ENCODE measurements around the gene ATP8A1. TPM values are rescaled to one million over a fixed set of nuclear protein-coding genes. Genes with fewer than 3 reads are reported as not detected.
"Not testable (repeated sequence)": the region's sequence is repeated elsewhere in the genome, so short reads cannot be mapped to it uniquely, and the experiment has no call there.

ATP8A1 gene
- total RNA-seq (2014; rRNA removed; shearing (Covaris generic)): 1.3 and 2.4 TPM in 2 replicates

DNA sequence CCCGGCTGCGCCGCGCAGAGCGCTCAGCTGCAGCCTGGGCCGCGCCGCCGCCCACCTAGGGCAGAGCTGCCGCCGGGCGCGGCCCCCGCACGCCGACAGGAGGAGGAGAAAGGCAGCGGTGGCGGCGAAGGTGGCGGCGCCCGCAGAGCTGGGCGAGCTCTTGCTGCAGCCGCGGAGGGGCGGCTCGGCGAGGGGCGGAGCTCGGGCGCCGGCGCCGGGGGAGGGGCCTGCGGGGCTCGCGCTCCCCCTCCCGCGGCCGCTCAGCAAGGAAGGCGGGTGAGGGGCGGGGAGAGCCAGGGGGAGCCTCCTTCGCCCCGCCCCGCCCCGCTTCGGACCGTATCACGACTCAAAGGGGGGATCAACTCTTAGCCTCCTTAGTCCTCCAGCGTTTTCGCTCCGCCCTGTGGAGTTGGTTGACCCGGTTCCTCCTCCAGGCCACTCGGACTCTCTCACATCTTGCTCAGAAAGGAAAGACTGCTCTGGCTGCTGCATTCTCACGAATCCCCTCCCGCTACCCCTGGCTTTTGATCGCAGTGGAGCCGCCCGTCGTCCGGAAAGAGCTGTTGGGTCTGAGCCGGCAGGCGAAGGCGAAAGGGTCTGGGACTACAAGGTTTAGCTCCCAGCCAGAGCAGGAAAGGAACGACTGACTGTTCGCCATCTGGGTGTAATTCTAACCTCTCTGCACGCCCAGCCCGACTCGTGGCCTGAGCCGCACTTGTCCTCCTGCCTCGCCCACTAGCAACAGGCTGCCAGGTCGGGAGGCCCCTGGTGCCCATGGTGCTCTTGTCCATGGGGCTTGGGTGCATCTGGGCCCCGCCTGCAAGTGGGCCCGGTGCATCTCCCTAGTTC lies at the start of gene ATP8A1:
ATP8A1 (minus strand) TSS at position 162 of the 849 bp plus-strand sequence. CDS start 232 bp downstream, outside the sequence.
- peak; percentile 82 for DNase-seq (ENCODE audit: low spot score)

GRCh38 chr4:42706086-42706485 lies 49.2 kb upstream of the ATP8A1 start:
- DNase-seq (ENCODE audit: low spot score): no peak

DNA sequence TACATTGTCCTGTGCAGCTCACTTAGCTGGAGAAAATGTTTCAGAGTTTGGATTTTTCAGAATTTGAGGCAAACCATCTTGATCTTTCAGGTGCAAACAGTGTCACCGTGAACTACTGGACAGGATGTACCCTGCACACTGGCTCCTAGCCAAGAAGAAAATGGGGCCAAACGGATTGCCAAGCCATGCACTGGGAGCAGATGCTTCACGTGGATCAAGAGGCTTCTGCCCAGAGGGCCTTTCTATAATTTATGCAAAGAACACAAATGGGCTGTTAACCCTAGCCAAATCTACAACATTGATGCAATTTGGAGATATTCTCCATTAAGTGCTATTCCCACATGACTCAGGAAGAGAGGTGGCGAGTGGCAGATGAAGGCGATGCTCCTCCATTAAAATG lies 46.9 kb upstream of the ATP8A1 start:
- no peak for DNase-seq (ENCODE audit: low spot score)

- no peak for DNase-seq (ENCODE audit: low spot score)
These were observed 46.0 kb upstream of the ATP8A1 start for GRCh38 chr4:42702895-42703294.

GRCh38 chr4:42701780-42702179 lies 44.9 kb upstream of the ATP8A1 start:
- not testable (repeated sequence) for DNase-seq (ENCODE audit: low spot score)

GRCh38 chr4:42690537-42690936 lies 33.6 kb upstream of the ATP8A1 start:
- DNase-seq (ENCODE audit: low spot score): no peak

- no peak for DNase-seq (ENCODE audit: low spot score)
These were observed 26.5 kb upstream of the ATP8A1 start for GRCh38 chr4:42683393-42683792.

DNA sequence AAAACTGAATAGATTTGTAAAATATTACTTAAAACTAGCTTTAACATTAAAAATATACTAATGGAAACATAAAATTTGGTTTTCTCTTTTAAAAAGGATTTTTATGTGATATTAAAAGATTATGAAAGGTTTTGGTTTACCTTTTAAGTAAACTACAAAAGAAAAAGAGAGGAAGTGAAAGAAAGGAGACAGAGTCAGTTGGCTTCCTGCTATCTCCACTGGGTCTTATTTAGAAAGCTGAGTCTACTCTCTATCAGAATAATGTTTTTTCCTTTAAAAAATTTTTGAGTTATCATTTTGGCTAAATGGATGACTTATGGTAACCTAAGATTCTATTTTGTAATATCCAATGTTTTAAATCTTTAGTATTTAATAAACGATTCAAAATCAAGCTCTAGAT lies 21.6 kb upstream of the ATP8A1 start:
- no peak for DNase-seq (ENCODE audit: low spot score)

- DNase-seq (ENCODE audit: low spot score): no peak
These were observed 19.4 kb upstream of the ATP8A1 start for GRCh38 chr4:42676066-42676951.

- DNase-seq (ENCODE audit: low spot score): no peak
These were observed 16.1 kb upstream of the ATP8A1 start for GRCh38 chr4:42673082-42673425.

DNA sequence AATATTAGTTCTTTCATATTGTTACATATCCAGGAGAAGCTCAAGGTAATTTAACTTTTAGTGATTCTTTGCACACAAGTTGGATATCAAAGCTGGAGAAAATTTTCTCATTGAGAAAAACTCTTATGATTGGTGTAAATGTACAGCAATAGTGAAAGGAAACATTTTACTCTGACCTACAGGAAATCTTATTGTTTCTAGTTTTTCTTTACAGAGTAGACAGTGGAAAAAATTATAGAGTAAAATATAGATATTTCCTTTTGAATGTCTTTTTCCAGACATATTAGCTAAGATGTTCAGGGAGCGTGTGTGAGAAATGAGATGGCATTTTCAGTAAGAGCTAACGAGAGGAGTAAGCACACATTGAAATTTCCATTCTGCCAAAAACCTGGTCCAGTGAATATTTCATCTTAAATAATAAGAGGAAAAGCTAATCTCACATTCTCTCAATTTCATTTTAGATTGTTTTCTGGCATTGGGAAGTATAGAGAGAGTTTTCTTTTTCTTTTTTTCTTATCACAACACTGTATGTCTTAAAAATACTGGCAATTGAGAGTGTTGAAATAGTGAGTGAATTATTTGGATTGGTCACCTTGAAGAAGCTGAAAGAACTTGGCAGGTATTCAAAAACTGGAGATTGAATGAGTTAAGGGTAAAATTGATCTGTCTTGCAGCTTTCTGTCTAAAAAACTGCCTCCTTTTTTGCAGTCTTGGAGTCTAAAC lies 15.6 kb upstream of the ATP8A1 start:
- no peak for DNase-seq (ENCODE audit: low spot score)

GRCh38 chr4:42671431-42672194 lies 14.7 kb upstream of the ATP8A1 start:
- peak; percentile 8 for DNase-seq (ENCODE audit: low spot score)

DNA sequence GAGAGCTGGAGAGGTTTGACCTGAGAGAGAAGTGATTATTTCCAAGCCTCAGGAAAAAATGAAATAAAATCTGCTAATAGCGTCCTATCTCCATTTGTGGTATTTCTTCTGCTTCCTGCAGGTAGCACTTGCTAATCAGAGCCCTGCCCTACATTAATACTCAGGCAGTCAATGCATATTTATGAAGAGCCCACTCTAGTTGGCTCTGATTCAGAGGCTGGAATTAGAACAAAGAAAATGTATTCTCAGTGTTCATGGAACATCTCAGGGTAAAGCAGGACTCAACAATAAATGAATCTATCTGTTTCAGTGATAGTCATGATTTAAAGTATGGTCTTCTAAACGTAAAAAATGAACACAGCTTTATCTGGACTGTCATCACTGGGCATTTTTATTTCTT lies 1.4 kb upstream of the ATP8A1 start:
- DNase-seq (ENCODE audit: low spot score): no peak

- DNase-seq (ENCODE audit: low spot score): no peak
These were observed 294 bp downstream of the ATP8A1 start for GRCh38 chr4:42656679-42656943.

- no peak for DNase-seq (ENCODE audit: low spot score)
These were observed 805 bp downstream of the ATP8A1 start for GRCh38 chr4:42655921-42656678.

- no peak for DNase-seq (ENCODE audit: low spot score)
These were observed 1.7 kb downstream of the ATP8A1 start for GRCh38 chr4:42655269-42655637.

GRCh38 chr4:42654631-42655268 lies 2.2 kb downstream of the ATP8A1 start:
- DNase-seq (ENCODE audit: low spot score): peak; percentile 84

DNA sequence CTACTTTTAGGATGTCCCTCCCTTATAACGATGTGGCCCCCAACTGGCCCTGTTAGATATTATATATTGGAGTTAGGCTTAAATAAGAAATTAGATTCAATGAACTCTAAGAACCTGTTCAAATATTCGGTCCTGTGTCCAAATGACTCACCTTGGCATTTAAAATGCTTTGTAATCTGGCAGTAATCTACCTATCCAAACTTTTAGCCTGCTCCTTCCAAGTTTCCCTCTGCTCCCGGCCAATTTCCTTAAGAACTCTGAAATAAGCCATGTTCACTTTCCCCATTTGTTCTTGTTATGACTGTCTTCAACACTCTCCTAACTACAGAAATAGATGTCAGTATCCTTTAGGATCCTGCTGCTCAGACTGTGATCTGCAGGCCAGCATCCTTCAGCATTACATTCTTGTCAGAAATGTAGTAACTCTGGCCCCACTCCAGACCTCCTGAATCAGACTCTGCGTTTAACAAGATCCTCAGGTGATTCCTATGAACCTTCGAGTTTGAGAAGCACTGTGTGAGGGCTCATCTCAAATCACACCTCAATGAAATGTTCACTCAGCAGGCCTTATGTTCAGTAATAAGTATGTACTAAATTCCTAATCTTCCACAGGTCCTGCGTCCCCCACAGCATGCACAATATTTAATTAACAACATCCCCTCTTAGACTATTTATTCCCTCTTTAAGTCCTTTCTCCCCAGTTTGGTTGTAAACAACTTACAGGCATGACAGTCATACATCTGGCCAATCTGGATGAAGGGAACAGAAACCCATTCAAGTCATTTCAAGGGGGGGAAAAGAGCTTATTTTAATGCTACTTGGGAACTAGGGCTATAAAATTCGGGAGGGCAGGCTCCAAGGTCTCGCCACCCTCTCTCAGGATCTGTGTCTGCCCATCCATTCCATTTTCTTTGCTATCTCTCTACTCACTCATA lies 3.0 kb downstream of the ATP8A1 start:
- no peak for DNase-seq (ENCODE audit: low spot score)

DNA sequence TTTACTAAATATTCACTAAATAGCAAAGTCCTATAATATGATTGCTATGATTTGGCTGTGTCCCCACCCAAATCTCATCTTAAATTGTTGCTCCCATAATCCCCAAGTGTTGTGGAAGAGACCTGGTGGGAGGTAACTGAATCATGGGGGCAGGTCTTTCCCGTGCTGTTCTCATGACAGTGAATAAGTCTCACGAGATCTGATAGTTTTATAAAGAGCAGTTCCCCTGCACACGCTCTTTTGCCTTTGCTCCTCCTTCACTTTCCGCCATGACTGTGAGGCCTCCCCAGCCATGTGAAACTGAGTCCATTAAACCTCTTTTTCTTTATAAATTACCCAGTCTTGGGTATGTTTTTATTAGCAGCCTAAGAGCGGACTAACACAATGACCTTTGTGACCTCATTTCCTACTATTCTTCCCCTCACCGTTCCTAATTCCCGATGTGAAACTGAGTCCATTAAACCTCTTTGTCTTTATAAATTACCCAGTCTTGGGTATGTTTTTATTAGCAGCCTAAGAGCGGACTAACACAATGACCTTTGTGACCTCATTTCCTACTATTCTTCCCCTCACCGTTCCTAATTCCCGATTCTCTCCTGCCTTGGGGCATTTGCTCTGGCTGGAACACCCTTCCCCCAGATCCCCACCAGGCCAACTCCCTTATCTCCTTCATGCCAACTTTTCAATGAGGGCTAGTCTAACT lies 4.2 kb downstream of the ATP8A1 start:
- DNase-seq (ENCODE audit: low spot score): not testable (repeated sequence)

All from H4 (cell line).